GM18519 (cell line): ENCODE results near the gene VPS8.
"Not testable (repeated sequence)": the region's sequence is repeated elsewhere in the genome, so short reads cannot be mapped to it uniquely, and the experiment has no call there.

Experiments used
- ATAC-seq: cut with Tn5 transposase; IDR thresholded peaks from one replicate; pipeline ENCODE4 v1.9.1; 2021; ENCODE audit warnings: mild to moderate bottlenecking, moderate library complexity; ENCODE audit not compliant: unreplicated experiment, low FRiP score

Gene VPS8

DNA sequence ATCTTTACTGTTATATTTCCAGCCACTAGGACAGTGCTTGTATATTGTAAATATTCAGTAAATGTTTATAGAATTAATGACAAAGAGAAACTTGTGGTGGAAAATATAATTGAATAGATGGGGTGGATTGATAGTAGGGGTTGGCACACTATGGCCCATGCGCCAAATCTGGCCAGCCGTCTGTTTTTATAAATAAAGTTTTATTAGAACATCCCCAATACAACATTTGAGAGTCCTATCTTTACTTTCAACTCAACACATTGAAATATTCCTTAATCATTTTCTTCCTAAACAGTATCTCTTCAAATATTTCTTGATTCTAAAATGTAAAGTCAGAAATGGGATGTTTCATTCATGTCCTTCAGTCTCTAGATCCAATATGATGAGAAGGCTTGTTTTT lies 45.1 kb downstream of the VPS8 start:
- no peak for ATAC-seq

DNA sequence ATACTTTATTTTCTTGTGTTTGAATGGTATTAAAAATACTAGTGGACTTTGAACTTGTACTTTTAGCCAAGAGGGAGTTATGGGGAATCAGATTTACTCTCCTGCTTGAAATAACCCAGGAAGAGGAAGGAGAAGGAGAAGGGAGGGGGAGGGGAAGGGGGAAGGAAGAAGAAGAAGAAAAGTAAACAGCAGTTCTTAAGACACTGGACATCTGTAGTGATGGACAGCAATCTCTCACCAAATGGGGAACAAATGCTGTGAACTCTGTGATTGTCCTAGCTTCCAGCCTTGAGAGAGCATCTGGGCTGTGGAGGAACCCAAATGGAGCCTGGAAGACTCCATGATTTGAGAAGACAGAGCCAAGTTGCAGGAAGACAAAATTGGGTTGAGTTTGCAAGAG lies 52.0 kb downstream of the VPS8 start:
- no peak for ATAC-seq

DNA sequence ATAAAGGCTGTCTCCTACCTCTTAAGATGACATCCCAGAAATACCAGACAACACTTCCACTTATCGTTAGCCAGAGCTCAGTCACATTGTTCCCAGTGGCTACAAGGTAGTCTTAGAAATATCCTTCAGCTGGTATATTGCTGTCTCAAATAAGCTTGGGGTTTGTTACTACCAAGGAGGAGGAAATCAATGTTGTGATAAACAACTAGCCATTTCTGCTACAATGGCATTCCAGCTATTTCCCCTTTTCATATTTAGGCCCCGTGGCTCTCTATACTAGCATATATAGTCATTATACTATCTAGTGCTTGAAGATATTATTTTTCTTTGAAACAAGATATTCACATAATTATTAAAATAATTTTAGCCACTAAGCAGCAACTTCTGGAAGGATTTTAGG lies 56.5 kb downstream of the VPS8 start:
- ATAC-seq = no peak

DNA sequence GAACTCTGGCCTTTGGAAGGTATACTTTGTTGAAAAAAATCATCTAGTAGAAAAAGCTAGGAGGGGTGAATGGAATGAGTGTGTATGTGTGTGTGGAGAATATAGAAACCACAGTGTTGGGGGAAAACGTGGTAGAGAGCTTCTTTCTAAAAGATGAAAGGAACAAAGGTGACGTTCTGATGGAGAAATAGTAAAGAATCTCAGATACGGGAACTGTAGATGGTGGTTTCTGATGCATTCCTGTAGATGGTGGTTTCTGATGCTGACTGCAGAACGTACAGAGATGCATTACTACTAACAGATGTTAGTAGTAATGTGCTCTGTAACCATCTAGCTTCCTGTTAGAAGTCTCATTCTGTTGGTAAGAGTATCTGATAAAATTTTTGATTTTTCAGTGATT lies 60.2 kb downstream of the VPS8 start:
- ATAC-seq = no peak

DNA sequence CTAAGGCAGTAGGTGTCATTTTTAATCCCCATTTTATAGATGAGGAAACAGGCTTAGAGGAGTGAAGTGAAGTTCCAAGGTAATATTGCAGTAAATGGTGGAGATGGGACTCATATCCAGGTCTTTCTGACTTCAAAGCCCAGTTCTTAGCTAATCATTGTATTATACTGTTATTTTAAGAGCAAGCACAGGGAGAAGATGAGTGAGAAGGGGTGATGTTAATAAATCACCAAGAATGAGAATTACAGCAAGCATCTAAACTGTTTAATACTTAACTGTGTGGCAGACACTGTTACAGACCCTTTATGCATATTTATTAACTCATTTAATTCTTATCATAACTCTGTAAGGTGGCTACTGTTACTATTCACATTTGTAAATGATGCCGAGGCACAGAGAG lies 61.2 kb downstream of the VPS8 start:
- ATAC-seq = no peak

DNA sequence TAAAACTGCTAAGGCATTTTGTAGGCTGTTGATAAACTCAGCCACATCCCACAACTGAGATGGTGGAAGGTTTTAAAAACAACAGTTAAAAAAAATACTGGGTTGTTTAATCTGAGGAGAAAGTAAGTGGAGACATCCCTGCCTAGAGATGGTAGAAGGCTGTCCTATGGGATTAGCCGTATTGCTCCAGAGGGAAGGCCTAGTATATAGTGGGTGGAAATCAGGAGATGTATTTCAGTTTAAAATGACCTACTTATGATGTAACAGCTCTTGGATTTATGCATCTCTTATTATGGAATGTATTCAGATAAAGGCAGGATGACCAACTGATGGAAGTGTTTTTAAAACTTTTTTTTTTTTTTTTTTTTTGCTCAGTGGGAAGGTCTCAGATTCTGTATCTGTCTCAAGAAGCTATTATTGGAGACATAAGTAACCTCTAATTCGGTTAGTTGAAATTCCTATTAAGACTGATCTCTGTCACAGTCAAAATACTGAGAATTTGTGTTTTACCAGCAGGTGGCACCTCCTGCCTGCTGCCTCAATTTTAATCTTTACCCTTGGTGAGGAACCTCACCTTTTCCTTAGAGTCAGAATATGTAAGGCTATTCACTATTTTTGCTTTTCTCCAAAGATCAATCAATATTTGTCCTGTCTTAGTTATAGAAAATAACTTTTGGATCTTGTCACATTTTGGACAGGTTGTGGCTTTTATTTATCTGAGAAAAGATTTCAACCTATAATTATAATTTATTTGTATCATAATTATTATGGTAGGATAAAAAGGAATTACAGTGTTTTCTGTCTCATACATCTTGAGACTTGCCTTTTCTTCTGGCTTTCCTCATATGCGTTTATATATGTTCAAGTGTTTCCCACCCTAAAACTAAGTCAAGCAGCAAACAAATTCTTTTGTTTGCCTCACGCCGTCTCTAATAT lies 63.0 kb downstream of the VPS8 start:
- no peak for ATAC-seq

DNA sequence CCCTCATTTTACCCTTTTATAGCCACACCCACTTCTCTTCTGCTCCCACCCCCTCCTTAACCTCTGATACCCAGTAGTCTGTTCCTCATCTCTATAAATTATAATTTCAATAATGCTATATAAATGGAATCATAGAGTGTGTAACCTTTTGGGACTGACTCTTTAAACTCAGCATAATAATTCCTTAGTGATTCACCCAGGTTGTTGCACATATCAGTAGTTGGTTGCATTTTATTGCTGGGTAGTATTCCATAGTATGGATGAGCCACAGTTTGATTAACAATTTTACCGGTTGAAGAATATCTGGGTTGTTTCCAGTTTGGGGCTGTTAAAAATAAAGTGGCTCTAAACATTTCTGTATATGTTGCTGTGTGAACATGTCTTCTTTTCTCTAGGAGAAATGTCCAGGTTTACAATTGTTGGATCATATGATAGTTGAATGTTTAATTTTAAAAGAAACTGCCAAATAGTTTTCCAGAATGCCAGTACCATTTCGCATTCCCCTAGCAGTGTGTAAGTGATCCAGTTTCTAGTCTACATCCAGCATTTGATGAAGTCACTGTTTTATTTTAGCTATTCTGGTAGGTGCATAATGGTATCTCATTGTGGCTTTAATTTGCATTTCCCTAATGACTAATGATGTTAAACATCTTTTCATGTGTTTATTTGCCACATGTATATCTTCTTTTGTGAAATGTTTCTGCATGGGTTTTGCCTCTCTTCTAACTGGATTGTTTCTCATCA lies 68.5 kb downstream of the VPS8 start:
- no peak for ATAC-seq

DNA sequence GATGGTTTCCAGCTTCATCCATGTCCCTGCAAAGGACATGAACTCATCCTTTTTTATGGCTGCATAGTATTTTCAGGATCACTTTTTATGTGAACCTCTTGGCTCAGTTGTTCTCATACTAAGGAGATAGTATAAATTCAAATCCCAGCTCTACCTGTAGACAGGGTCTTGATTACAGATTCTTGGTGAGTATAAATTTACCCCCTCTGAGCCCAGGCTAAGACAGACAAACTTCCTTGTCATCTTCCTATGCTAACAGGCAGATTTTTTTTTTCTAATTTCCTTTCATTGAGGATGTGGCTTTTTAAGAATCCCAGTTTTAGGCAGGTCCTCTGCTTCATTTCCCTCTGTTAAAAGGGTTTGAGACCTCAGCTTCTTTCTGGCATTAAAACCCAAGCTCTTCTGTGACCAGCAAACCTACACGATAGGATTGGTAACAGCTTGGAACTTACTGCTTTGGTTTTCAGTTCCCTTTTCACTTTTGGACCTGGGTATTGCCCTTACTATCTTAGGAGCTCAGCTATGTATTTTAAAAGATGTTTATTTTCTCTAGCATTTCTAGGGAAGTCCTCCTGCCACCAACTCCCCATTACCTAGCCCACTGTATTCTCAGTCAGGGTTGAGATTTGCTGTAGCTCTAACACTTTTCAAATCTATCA lies 72.5 kb downstream of the VPS8 start:
- ATAC-seq = peak; percentile 70

DNA sequence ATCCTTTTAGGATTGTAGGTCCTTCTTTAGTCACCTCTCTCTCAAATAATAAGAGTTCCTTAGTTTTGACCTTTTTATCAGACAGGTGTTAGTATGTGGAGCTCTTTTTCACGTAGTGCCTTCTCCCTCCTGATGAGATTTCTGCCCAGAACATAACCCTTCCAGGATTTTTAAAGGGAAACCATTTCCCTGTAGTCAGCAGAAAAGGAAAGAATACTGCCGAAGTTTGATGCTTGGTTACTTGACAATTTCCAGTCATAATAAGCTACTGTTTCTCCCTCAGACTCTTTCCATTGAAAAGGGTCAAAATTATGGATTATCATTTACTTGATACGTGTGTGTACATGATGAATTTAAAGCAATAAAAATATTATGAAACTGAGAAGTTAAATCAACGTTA lies 73.1 kb downstream of the VPS8 start:
- ATAC-seq = no peak

DNA sequence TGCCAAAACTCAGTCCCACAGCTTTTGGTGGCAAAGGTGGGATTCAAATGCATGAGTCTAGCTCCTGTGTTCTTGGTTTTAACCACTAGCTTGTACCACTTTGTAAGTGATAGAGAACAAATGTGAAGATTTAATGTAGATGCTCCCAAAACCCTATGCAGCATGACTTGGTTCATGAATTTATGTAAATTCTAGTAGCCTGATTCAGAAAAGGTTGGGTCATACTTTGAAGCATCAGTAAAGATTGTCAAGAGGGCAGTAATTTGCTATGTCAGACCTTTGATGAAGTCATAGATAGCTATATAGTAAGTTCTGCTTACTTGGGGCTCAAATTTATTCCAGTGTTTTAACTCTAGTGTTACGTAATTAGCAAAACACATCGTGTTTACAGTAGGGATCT lies 75.6 kb downstream of the VPS8 start:
- no peak for ATAC-seq

DNA sequence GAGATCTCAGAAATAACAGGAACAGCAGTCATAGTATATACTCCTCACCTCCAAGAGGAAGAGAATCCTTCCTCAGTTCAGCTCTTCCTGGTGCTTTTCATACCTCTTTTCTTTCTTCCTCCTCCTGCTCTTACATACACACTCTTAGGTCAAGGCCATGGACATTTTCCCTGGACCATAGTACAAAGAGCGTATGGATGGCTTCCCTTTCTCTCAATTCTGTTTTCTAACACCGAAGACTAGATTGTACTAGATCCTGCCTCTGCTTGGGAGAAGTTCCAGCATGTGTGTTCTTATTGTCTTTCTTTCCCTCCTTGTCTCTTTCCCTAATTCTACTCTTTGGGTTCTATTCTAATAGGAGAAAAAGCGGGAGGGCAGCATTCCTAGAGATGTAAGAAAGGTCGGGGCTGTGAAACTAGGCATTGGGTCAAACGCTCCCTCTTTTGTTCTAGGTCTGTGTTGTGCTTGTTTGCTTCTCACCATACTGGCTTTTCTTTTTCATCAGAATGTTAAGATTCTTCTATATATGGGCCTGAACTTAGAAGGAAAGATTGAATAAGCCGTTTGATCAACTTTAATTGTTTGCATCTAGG lies 77.4 kb downstream of the VPS8 start:
- ATAC-seq = no peak

DNA sequence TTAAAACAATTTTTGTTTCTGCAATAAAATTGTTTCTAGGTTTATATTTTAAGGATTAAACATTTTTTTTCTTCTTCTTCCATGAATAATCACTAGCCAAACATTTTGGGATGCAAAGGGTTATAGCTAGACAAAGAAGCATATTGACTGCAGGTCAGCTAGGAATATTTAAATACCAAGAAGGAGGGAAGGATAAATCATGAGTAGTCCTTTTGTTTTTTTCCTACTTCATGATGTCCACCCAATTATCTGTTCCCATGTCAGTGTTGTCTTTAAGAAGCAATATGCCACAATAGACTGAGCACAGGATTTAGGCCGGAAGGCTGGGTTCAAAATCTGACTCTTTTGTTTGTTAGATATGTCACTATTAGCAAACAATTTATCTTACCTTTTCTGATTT lies 82.1 kb downstream of the VPS8 start:
- no peak for ATAC-seq

DNA sequence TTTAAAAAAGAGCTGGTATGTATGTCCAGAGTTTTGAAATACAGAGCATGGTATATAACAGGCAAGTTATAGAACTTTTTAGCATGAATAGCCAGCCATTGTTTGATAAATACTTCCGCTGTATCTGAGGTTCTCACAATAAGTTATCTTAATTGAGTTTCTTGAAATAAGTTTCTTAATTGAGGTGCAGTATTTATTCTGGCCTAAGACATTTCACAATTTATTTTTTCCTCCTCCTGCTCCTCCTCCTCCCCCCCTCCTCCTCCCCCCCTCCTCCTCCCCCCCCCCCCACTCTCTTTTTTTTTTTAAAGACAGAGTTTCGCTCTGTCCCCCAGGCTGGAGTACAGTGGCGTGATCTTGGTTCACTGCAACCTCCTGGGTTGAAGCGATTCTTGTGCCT lies 83.4 kb downstream of the VPS8 start:
- ATAC-seq = no peak

DNA sequence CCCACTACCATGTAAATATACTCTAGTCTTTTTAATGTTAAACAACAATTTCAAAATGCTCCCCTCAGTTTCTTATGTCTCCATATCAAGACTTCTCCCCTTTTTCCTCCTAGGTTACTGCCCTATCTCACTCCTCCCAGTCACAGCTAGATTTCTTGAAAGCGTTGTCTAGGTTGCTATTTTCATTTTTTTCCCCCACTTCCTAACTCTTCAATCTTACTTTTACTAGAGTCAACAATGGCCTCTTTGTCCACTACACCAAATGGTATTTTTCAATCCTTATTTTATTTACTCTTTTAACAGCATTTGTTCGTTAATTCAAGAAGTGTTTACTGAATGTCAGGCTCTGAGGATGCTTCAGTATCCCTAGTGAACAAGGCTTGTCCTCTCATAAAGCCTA lies 84.4 kb downstream of the VPS8 start:
- no peak for ATAC-seq

DNA sequence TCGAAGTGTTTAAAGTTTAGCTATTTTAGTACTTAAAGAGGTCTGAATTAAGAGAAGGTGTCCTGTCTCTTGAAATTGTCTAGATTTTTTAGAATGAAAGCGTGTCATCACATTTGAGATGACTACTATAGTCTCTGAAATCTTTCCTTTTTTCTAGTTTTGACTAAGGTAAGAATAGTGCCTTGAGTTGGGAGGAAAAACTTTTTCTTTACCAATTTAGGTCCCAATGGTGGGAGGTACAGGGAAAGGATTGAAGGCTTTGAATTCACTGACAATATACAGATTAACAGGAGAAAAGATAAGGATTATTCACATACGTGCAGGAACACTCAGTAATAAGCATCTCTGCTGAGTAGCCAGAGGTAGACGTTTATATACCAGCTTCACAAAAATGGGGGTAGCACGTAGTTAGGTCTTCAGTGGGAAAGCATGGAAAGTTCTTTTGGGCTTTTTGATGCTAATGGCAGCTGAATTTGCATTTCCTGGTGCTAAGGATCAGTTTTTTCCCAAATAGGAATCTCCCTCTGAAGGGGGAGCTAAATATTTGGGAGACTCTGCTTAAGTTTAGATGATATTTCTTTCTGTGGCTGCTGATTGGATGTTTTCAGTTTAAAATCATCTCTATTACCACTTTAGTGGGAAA lies 88.1 kb downstream of the VPS8 start:
- no peak for ATAC-seq

DNA sequence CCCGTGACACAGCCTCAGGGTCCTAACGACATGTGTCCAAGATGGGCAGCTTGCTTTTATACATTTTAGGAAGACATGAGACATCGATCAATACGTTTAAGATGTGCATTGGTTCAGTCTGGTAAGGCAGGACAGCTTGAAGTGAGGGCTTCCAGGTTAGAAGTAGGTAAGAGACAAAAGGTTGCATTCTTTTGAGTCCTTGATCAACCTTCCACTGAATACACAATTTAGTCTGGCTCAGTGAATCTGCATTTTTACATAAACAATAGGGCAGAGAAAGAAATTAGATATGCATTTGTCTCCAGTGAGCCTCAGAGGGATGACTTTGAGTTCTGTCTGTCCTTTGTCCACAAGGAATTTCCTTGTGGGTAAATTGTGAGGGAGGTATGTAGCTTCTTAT lies 95.1 kb downstream of the VPS8 start:
- not testable (repeated sequence) for ATAC-seq

DNA sequence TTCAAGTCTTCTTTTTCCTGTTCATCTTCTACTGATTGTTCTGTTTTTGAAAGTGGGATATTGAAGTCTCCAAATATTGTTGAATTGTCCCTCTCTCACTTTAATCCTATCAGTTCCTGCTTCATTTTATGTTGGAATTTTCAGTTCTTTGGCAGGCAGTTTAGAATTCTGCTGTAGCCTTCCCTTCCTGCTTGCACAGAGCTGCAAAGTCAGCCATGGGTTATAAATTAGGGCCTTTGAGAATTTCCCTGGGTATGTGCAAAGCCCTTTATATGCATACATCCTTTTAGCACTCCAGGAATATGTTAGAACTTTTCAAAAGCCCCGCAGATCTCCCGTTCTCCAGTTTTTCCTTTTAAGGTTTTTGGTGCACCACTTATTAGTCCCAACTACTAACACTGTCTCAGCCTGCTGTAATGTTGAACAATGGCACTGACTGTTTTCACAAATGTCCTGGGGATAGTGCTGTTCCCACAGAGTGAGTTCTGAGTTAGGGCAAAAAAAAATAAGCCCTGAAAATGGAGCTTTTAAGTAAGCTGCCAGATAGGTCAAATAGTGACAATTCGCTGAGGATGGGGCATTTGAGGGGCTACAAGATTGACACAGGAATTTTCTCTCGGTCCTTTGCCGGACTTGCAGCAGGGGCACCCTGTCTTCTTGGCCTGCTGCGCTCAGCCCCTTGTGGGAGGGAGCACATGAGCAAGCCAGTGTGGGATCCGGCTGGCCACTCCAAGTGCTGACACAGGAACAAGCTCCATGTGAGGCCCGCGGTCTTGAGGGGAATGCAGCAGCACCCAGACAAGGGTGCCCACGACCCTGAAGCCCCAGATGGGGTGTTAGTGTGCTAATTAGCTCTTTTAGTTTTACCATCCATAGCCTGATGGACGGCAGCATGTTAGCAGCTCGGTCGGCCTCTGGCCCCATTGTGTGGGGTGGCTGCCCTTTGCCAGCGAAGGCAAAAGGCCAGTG lies 96.0 kb downstream of the VPS8 start:
- ATAC-seq = no peak

DNA sequence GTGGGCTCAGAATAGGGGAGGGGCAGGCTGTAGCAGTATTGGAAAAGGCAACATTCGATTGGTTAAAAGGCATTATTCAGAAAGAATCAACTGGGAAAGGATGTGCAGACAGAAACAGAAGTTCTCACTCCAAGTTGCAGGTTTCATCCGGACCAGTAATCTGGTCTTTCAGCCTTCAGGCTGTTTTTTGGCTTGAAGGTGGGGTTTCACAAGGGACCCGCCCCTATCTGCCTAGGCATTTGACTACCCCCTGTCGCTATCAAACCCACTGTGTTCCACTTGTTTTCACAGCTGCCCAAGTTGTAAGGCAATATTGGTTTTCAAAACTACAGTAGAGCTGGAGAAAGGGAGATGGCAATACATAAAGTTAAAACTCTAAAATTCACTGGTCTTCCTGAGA lies 96.9 kb downstream of the VPS8 start:
- ATAC-seq = no peak

DNA sequence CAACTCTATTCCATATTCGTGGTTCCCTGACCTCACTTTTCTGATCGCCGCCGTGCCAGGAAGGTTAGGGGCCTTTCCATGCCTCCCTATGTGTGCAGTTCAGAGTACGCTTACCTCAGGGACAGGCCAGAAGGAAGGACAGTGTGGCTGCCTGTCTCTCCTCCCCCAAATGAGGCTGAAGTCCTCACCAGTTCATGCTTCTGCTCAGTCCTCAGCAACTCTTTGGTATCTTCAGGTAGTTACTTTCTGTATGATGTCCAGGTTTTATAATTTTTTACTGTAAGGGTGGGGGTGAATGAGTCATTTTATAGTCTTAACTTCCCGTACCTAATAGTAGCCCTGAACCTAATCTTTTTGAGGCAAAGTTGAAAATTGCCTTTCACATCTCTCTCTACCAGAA lies 98.7 kb downstream of the VPS8 start:
- no peak for ATAC-seq
